GM21360 (cell line): ENCODE results near the gene SHH.

Source experiments
- ATAC-seq: cut with Tn5 transposase; IDR thresholded peaks from one replicate; pipeline ENCODE4 v1.9.1; 2021; ENCODE audit warnings: mild to moderate bottlenecking, moderate library complexity; ENCODE audit not compliant: unreplicated experiment

Gene SHH

DNA sequence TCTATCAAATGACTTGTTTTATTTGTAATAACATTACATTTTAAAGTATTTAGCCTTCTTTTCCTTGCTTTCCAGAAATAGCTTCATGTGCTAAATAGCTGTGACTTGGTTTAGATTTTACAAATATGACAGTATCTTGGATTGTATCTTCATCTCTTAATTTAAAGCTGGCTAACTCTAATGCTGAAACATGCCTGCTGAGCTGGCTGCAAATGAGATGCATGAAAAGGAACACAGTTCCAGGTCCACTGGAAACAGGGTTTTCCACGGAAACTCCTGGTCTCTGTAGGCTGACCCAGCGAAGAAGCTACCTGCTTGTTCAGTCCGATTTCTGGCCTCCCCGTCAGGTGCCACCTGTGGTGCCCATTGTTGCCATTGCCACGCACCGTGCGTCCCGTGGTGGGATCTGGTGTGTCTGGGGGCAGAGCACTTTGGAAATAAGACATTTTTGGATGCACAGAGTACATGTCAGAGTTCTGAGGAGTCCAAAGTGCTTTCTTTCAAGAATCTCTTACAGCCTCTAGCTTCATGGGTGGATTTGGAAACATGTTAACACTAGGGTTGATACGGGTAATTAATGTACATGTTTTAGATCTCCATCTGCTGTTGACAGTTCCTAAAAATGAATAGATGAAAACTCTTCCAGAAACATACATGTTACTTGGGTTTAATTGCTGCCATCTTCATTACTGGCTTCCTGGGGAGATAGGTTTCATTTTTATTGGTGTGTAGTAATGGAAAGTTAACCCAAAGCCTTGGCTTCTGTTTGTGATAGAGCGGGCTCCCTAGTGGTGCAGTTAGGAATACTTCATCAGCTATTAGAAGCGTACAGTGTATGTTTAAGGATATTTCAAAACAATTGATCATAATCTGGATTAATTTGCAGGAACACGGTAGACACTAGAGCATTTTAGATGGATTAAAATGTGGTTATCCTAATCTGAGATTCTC, 45.0 kb downstream of the SHH start:
- ATAC-seq, result no peak

DNA sequence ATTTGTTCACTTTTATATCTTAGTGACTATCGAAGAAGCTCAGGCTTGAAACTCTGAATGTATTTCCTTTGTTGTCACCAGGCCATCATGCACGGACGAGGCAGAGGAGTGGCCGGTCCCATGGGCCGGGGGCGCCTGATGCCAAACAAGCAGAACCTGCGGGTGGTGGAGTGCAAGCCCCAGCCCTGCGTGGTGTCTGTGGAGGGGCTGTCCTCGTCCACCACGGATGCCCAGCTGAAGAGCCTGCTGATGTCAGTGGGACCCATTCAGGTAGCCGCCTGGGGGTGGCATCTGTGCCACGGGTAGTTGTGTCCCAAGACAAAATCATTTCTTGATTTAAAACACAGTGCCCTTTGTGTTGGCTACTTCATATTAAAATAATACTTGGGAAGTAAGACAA, 45.9 kb downstream of the SHH start:
- ATAC-seq, result no peak

DNA sequence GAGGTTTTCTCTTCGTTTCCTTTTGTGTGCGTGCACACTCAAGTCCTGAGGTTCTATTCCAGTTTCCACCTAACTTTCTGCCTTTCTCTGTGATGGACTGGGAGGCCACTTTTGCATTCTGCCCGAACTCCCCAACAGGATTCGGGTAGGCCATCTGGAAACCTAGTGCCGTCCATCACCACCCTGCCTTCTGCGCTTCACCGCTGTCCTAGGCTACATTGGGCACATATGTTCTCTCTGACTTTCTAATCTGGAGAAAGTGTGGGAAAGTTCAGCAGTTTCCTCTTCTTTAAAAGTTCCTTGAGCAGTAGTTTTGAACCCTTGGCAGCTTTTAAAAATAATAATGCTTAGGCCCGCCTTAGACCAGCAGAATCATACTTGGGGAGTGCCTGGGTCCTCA, 46.8 kb downstream of the SHH start:
- ATAC-seq, result no peak

DNA sequence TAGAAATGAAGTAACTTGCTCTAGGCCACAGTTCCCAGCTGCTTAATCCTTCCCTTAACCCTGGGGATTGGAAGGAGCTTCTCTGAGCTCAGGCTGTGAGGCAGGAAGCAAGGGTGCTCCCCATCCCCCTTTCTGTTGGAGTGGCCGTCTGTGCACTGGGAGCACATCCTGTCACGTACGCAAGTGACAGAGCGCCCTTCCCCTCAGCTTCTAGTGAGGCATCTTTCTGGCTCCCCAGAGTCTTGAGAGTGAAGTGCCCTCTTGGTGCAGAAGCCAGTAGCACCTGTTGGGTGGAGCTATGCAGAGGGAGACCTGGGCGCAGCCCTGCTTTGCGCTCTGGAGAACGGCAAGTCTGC, 47.8 kb downstream of the SHH start:
- no peak for ATAC-seq

DNA sequence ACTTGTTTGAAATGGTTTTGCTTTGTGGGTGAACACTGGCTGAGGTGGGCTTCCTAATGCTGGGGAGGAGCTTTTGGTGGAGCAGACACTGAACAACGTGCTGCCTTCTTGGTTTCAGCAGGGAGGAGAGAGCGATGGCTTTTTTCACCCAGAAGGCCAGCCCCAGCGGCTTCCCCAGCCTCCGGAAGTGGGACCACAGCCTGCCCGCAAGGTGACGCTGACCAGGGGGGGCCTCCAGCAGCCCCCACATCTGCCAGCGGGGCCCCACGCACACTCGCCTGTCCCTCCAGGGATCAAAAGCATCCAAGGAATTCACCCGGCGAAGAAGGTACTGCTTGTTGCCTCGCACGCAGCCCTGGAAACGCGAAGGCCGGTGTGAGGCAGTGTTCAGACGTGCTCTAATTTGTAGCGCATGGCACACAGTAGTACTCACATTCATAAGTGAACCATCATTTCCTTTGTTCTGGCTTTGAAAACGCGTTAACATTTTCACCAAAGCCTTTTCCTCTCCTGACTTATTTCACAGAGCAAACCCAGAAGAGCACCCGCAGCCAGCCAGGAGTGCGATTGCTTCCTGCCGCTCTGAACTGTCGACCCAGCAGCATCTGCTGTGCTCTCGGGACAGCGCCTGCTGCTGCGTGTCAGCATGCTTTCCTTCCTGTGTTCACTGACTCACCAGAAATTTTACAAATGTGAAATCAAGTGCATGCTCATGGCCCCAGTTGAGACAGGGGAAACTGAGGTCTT, 48.4 kb downstream of the SHH start:
- no peak for ATAC-seq

DNA sequence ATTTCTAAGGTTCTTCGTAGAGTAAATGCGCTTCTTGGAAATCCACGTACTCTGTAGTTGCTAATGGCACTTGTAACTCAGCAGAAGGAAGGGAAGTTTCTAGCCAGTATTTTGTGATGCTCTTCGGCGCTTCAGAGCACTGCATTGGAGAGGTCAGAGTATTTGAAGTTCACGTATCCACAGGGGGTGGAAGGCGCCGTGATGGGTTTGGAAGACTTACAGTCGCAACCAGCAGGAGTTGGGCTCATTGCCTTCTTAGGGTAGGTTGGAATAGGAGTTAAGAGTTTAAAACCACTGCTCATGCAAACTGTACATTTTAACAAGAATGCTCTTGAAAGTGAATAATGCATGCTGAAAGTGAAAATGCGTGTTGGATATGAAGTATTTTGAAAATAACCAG, 49.1 kb downstream of the SHH start:
- ATAC-seq, result no peak

DNA sequence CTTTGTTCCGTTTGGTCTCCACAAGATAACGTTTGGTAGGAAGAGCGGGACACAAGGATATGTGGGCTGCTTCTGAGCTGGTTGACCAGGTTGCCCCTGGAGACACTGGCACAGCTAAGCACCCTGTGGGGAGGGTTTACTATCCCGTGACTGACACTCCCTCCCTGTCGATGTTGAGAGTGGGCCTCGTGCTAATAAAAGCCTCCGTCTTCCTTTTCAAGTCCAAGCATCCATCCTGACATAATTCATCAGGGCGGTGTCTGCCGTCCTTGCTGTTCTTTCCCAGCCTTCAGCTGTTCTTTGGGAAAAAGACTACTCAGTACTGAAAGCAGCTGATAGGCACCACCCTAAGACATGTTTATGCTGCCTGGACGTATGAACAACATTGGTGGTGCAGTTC, 49.6 kb downstream of the SHH start:
- no peak for ATAC-seq

DNA sequence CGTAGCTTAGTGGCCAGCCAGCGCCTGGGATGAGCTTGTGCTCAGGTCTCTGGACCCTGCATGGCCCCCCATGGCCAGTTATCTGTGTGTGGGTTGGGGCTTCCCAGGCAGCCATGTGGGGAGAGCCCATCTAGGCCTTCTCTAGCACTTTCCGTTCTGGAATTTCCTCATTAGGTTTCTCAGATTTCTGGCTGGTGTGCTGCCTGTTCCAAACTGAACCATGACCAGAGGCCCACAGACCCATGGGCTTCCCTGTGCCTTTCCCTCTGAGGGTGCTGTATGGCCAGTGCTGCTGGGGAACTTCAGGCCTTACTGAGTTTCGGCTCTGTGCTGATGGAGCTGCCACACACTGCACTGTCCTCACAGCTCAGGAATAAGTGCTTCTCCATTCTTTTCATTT, 50.2 kb downstream of the SHH start:
- no peak for ATAC-seq

DNA sequence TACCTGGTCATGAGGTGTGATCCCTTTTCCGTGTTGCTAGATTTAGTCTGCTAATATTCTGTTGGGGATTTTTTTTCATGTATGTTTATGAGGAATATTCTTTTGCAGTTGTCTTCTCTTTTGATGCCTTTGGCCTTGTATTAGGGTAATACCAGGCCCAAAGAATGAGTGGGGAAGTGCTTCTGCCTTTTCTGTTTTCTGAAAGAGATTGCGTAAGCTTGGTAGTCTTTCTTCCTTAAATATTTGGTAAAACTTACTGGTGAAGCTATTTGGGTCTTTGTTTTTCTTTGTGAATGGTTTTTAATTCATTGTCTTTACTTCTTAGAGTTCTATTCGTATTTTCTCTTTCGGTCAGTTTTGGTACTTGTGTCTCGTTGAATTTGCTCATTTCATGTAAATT, 51.1 kb downstream of the SHH start:
- ATAC-seq, result no peak

DNA sequence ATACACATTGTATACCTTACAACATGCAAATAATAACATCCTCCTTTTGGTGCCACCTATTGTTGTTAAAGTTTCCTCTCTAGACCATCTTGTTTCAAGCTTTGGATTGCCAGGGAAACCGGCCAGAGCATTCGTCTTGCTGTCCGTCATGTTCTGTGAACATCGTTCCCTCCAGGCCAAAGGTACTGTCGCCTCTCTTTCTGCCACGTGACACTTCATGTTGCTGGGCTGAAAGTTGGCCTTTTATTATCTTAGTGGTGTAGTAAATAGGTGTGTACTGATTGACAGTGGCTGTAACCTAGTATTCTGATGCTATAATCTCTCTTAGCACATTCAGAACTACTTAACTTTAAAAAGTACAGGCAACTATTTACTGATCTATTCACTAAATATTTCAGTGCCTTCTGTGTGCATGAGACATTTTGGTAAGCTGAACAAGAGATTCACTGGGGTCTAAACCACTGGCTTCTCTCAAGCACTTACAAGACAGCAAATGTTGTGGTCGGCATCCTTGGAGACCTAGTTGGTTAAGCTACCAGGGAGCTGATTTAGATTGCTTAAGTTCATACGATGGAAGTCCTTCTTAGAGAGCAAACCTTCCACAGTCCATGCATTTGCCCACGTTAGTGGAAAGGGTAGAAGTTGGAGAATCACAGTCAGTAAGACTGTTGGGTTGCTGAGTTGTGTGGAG, 52.4 kb downstream of the SHH start:
- ATAC-seq, result no peak

DNA sequence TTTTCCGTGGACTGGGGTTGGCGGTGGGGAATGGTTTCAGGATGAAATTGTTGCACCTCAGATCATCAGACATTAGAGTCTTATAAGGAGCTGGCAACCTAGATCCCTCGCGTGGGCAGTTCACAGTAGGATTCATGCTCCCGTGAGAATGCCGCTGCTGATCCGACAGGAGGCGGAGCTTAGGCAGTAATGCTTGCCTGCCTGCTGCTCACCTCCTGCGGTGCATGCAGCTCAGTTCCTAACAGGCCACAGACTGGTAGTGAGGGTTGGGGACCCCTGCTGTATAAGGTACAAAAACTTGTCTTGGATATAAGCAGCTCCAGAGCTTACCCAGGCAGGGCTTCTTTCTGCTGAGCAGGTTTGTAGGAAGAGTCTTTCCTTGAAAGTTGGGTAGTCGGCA, 53.9 kb downstream of the SHH start:
- no peak for ATAC-seq

DNA sequence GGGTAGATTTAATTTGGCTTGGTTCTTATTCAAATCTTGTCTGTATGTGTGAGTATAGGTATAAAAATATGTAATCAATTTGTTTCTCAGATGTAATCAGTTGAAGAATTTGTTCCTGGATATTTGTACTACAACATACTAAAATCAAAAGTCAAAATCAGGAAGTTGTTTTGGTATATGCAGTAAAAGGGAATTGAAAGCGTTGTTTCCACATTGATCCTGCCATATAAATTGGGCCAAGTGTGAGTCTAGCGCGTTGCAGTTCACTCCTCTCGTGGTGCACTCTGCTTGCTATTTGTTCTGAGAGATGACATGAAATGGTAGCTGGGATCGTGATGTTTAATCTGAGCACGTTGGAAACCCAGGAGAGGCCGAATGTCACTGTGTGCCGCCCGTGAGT, 55.9 kb downstream of the SHH start:
- no peak for ATAC-seq

DNA sequence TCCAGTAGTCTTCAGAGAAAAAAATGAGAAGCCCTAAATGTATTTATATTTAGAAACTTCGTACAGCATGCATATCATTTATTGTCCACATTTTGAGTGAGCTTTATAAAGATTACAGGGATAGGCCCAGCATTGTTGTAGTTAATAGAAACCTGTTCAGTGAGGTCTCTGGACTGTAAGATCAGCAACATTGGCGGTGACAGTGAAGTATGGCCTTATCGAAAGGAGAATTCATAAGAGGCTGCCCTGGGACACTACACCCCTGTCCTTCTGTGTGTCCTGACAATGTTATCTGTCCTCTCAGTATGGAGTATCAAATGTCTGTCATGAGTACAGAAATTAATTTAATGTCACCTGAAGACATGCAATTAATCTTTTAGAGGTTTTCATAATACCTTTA, 57.2 kb downstream of the SHH start:
- ATAC-seq, result no peak

DNA sequence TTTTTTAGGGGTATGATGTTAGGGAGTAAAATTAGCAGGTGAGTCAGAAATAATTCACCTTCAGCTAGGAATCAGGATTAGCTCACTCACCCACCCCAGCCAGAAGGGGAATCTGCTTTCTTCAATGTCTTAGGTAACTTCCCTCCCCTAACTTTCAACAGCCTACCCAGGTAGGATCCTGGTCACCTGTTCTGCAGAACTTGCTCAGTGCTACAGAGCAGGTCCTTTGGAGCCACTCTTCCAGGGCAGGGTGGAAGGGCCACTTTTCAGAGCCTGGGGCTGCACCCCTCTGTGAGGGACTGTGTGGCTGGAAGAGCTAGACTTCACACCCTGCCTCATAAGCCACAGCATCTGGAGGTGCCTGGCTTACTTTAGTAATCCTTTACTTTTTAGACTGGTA, 58.1 kb downstream of the SHH start:
- ATAC-seq, result no peak

DNA sequence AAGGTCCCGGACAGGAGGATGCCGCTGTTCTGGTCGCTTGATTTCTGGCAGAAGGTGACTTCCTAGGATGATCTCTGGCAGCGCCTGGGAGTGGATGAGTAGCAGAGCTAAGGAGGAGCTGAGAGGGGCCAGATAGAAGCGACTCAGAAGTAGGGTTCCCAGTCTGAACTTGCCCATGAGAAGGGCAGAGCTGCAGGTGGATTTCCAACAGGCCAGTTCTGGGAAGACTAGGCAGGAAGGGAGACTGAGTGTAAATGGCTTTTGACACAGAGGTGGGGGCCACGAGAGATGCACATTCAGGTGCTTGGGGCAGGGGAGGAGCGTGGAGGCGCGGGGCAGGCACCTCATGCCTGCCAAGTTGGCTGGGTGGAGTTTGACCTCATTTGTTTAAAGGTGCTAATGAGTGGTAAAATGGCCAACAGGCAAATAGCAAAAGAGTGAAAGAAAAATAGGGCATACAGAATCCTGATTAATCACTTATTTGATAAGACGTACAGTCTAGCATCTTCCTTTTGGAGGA, 58.8 kb downstream of the SHH start:
- peak; percentile 3 for ATAC-seq

DNA sequence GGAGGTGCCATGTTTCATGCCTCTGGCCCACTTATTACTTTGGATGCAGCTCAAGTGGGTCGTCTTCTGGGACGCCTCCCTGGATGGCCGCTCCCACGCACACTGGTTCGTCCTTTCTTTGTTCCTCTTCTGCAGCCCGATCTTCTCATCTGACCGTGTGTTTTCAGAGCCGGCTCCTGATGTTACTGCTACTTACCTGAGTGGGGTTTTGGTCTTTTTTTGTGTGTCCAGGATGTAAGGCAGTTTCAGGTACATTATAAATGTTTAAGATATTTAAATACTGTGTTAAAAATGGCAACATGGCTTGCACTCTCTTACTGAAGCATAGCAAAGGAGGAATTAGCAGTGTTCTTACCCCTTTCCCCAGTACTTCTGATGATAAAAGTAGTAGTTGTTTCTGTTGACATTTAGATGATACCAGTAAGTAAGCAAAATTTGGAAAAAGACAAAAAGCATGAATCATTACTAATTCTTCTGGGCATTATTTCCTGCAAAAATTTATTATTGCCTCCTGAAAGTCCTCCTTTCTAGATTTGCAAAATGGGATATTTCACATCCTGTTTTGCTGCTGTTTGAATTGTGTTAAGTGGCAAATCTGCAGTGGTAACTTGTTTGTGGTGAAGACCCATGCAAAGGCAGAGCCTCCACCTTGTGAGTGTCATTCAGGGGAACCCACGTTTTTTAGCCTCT, 59.4 kb downstream of the SHH start:
- peak; percentile 71 for ATAC-seq

DNA sequence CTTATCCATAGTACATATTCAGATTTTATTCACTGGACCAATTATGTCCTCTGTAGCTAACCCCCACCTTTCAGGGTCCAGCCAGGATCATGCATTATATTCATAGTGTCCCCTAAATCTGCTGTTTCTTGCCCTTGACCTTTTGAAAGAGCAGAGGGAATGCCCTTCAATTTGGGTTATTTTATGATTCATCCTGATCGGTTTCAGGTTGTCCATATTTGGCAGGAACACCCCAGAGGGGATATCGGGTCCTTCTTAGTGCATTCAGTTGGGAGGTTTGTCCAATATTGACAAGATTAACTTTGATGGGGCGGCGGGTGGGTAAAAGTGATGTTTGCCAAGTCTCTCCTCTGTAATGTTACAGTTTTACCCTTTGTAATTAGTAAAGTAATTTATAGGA, 60.9 kb downstream of the SHH start:
- no peak for ATAC-seq

DNA sequence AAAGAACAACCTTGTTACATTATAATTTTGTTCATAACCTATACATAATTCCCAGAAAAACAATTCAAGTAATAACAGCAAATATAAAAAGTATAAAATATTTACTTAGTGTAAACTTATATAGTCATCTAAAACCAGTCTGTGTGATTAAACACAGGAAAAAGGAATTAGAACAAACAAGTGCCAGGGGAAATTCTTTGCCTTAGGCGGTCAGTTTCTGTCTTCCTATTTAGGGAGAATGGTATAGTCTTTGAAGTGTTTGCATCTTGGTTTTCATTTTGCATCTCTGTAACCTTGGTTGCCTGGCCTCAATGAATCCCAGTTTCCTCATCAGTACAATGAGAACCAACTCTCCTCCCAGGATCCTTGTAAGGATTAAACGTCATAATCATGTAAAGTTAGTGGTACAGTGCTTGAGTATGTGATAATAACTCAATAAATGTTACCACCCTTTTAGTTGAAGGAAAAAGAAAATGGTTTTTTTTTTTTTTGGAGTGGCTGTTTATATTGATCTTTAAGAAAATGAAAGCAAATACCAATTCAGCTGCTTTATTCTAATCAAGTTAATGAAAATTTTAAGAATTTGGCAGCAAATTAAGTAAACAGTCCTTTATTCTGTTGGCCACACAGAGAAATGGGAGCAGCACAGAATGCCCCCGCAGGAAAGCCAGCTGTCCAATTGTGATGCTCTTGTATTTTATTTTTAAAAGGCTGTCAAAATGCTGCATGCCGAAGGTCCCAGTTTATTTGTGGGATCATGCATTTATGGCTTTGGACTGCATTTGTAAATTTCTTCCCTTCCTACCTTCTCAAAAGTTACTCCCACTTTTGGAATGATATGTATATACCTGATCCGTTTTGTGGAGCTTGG, 61.8 kb downstream of the SHH start:
- ATAC-seq, result no peak
